Activated T-cell treated with anti-CD3 and anti-CD28 coated beads, Interleukin-2, amount 50 U/mL, for 4 hours (primary cell): ENCODE data around the gene SFMBT1. TPM values are rescaled to one million over a fixed set of nuclear protein-coding genes. Genes with fewer than 3 reads are reported as not detected.
A peak's percentile ranks its signal among the peaks of the same experiment; 100 is the strongest.

Experiments used
- ATAC-seq, 2 donors: fragments of 200-7000 bp; cut with Tn5 transposase; one replicate each; pipeline ENCODE4 v1.10.0; 2021
- DNase-seq: peaks from one replicate; pipeline ENCODE4 v3.0.0-alpha.2; 2020
- H3K27me3 Mint-ChIP-seq: one replicate; pipeline ENCODE4 v1.8.0; 2021; ENCODE audit warnings: low read depth, mixed read lengths
- H3K36me3 Mint-ChIP-seq: one replicate; pipeline ENCODE4 v1.8.0; 2022; ENCODE audit warnings: mixed read lengths; ENCODE audit not compliant: insufficient read depth
- H3K4me1 Mint-ChIP-seq: one replicate; pipeline ENCODE4 v1.8.0; 2021; ENCODE audit warnings: low read depth, mixed read lengths
- H3K4me3 Mint-ChIP-seq: one replicate; pipeline ENCODE4 v1.8.0; 2021; ENCODE audit warnings: mild to moderate bottlenecking, moderate library complexity, mixed read lengths
- H3K9me3 Mint-ChIP-seq: one replicate; pipeline ENCODE4 v1.8.0; 2021; ENCODE audit warnings: mixed read lengths
- total RNA-seq, 3 donors: library from RNA; stranded (reverse); gene quantifications; one replicate each; pipeline ENCODE4 v1.2.1, GENCODE V29; 2021

Gene SFMBT1
- total RNA-seq, 3 donors from 2014 or later: 16.8 to 25.2 (median 20.0) TPM

- H3K4me3 Mint-ChIP-seq: peak overlapping the region; percentile 74
- DNase-seq: no peak
- peaks cover 75% of the 10 kb centered on the region for H3K4me1 Mint-ChIP-seq
- peaks cover 12% of the 10 kb centered on the region for H3K36me3 Mint-ChIP-seq
- no peaks in the 10 kb centered on the region for H3K9me3 Mint-ChIP-seq
- H3K27me3 Mint-ChIP-seq: no peaks in the 10 kb centered on the region
- ATAC-seq: peak; percentile 12
Measured at GRCh38 chr3:52892625-52893311, 153.1 kb downstream of the SFMBT1 start.

- Mint-ChIP-seq H3K4me3 (peak overlapping the region; percentile 74), H3K36me3 (peaks cover 12% of the 10 kb centered on the region)
- DNase-seq: no peak
Measured at GRCh38 chr3:52892290-52892624, 153.6 kb downstream of the SFMBT1 start.

GRCh38 chr3:52891615-52892081 is 154.2 kb downstream of the SFMBT1 start:
- H3K4me1 Mint-ChIP-seq: peaks cover 71% of the 10 kb centered on the region
- no peaks in the 10 kb centered on the region for H3K9me3 Mint-ChIP-seq
- H3K4me3 Mint-ChIP-seq: peak overlapping the region; percentile 52
- peaks cover 14% of the 10 kb centered on the region for H3K36me3 Mint-ChIP-seq
- ATAC-seq (no peak), DNase-seq (no peak)
- H3K27me3 Mint-ChIP-seq: no peaks in the 10 kb centered on the region

More at GRCh38 chr3:52892290-52892624, 153.6 kb downstream of the SFMBT1 start:
- Mint-ChIP-seq H3K27me3 (no peaks in the 10 kb centered on the region), H3K9me3 (no peaks in the 10 kb centered on the region), H3K4me1 (peaks cover 73% of the 10 kb centered on the region)
- ATAC-seq: no peak

- Mint-ChIP-seq H3K4me3 (peak overlapping the region; percentile 52), H3K27me3 (no peaks in the 10 kb centered on the region), H3K36me3 (peaks cover 15% of the 10 kb centered on the region), H3K4me1 (peaks cover 66% of the 10 kb centered on the region), H3K9me3 (no peaks in the 10 kb centered on the region)
- no peak for DNase-seq
- peak; percentile 46 to 47 for ATAC-seq
Measured at GRCh38 chr3:52891164-52891563, 154.7 kb downstream of the SFMBT1 start.

- DNase-seq: peak; percentile 22
- peak; percentile 41 to 47 for ATAC-seq
- Mint-ChIP-seq H3K4me1 (peaks cover 62% of the 10 kb centered on the region), H3K36me3 (peaks cover 19% of the 10 kb centered on the region), H3K9me3 (no peaks in the 10 kb centered on the region), H3K4me3 (no peak overlapping the region), H3K27me3 (no peaks in the 10 kb centered on the region)
Measured at GRCh38 chr3:52890735-52891134, 155.1 kb downstream of the SFMBT1 start.

GRCh38 chr3:52889901-52890300 is 156.0 kb downstream of the SFMBT1 start:
- peaks cover 4% of the 10 kb centered on the region for H3K9me3 Mint-ChIP-seq
- DNase-seq (no peak), ATAC-seq (no peak)
- H3K4me3 Mint-ChIP-seq: no peak overlapping the region
- H3K27me3 Mint-ChIP-seq: no peaks in the 10 kb centered on the region
- peaks cover 26% of the 10 kb centered on the region for H3K36me3 Mint-ChIP-seq
- H3K4me1 Mint-ChIP-seq: peaks cover 53% of the 10 kb centered on the region

GRCh38 chr3:52887166-52887565 is 158.7 kb downstream of the SFMBT1 start:
- DNase-seq (no peak), ATAC-seq (no peak)
- peaks cover 26% of the 10 kb centered on the region for H3K4me1 Mint-ChIP-seq
- peaks cover 20% of the 10 kb centered on the region for H3K36me3 Mint-ChIP-seq
- H3K27me3 Mint-ChIP-seq: no peaks in the 10 kb centered on the region
- H3K4me3 Mint-ChIP-seq: no peak overlapping the region
- H3K9me3 Mint-ChIP-seq: peaks cover 4% of the 10 kb centered on the region

- Mint-ChIP-seq H3K36me3 (peaks cover 20% of the 10 kb centered on the region), H3K4me1 (peaks cover 16% of the 10 kb centered on the region), H3K27me3 (no peaks in the 10 kb centered on the region), H3K9me3 (peaks cover 4% of the 10 kb centered on the region), H3K4me3 (no peak overlapping the region)
- no peak for DNase-seq
- ATAC-seq: no peak
Measured at GRCh38 chr3:52886049-52886730, 159.7 kb downstream of the SFMBT1 start.

GRCh38 chr3:52882377-52882776 is 163.5 kb downstream of the SFMBT1 start:
- Mint-ChIP-seq H3K9me3 (peaks cover 4% of the 10 kb centered on the region), H3K36me3 (peaks cover 18% of the 10 kb centered on the region), H3K4me3 (no peak overlapping the region), H3K27me3 (no peaks in the 10 kb centered on the region), H3K4me1 (peaks cover 8% of the 10 kb centered on the region)
- DNase-seq (no peak), ATAC-seq (no peak)

GRCh38 chr3:52881871-52882270 is 164.0 kb downstream of the SFMBT1 start:
- no peak for DNase-seq
- no peak for ATAC-seq

GRCh38 chr3:52880474-52880873 is 165.4 kb downstream of the SFMBT1 start:
- H3K27me3 Mint-ChIP-seq: no peaks in the 10 kb centered on the region
- H3K4me1 Mint-ChIP-seq: peaks cover 17% of the 10 kb centered on the region
- ATAC-seq: peak; percentile 43 to 53
- H3K4me3 Mint-ChIP-seq: no peak overlapping the region
- H3K36me3 Mint-ChIP-seq: peaks cover 9% of the 10 kb centered on the region
- H3K9me3 Mint-ChIP-seq: peaks cover 4% of the 10 kb centered on the region
- no peak for DNase-seq

More at GRCh38 chr3:52881871-52882270, 164.0 kb downstream of the SFMBT1 start:
- Mint-ChIP-seq H3K4me3 (no peak overlapping the region), H3K4me1 (peaks cover 8% of the 10 kb centered on the region), H3K9me3 (peaks cover 4% of the 10 kb centered on the region), H3K27me3 (no peaks in the 10 kb centered on the region), H3K36me3 (peaks cover 18% of the 10 kb centered on the region)

GRCh38 chr3:52880047-52880446 is 165.8 kb downstream of the SFMBT1 start:
- peaks cover 4% of the 10 kb centered on the region for H3K36me3 Mint-ChIP-seq
- DNase-seq (no peak), ATAC-seq (no peak)
- H3K4me3 Mint-ChIP-seq: no peak overlapping the region
- peaks cover 21% of the 10 kb centered on the region for H3K4me1 Mint-ChIP-seq
- no peaks in the 10 kb centered on the region for H3K27me3 Mint-ChIP-seq
- peaks cover 1% of the 10 kb centered on the region for H3K9me3 Mint-ChIP-seq

GRCh38 chr3:52879581-52879980 is 166.3 kb downstream of the SFMBT1 start:
- H3K4me1 Mint-ChIP-seq: peaks cover 25% of the 10 kb centered on the region
- ATAC-seq (no peak), DNase-seq (no peak)
- no peak overlapping the region for H3K4me3 Mint-ChIP-seq
- H3K27me3 Mint-ChIP-seq: no peaks in the 10 kb centered on the region
- H3K9me3 Mint-ChIP-seq: no peaks in the 10 kb centered on the region
- peaks cover 3% of the 10 kb centered on the region for H3K36me3 Mint-ChIP-seq

- Mint-ChIP-seq H3K27me3 (no peaks in the 10 kb centered on the region), H3K36me3 (peaks cover 3% of the 10 kb centered on the region), H3K4me3 (no peak overlapping the region), H3K9me3 (no peaks in the 10 kb centered on the region), H3K4me1 (peaks cover 29% of the 10 kb centered on the region)
- no peak for ATAC-seq
- no peak for DNase-seq
Measured at GRCh38 chr3:52879090-52879489, 166.8 kb downstream of the SFMBT1 start.

GRCh38 chr3:52877085-52877484 is 168.8 kb downstream of the SFMBT1 start:
- ATAC-seq (no peak), DNase-seq (no peak)
- H3K4me1 Mint-ChIP-seq: peaks cover 38% of the 10 kb centered on the region
- H3K36me3 Mint-ChIP-seq: peaks cover 3% of the 10 kb centered on the region
- H3K27me3 Mint-ChIP-seq: no peaks in the 10 kb centered on the region
- no peaks in the 10 kb centered on the region for H3K9me3 Mint-ChIP-seq
- H3K4me3 Mint-ChIP-seq: no peak overlapping the region
